SU-DHL-6 (cell line): Measurements from ENCODE around the gene CLEC1A.

Source experiments
- EZH2phosphoT487 ChIP-seq: fragments of 200-600 bp; sonication (generic), shearing (Covaris generic); conservative IDR thresholded peaks from 2 replicates; pipeline ENCODE4 v1.6.1; 2018; ENCODE audit warnings: mild to moderate bottlenecking, antibody characterized with exemption, low read length, moderate library complexity, mixed read lengths
- TF ChIP-seq, protein P1 (sequence below): fragments of 200-600 bp; sonication (generic); IDR thresholded peaks from one replicate; pipeline ENCODE4 v1.5.1; 2017; ENCODE audit warnings: antibody characterized with exemption, mild to moderate bottlenecking, low read length, moderate library complexity; ENCODE audit not compliant: insufficient read depth, poor library complexity, severe bottlenecking

DNA sequence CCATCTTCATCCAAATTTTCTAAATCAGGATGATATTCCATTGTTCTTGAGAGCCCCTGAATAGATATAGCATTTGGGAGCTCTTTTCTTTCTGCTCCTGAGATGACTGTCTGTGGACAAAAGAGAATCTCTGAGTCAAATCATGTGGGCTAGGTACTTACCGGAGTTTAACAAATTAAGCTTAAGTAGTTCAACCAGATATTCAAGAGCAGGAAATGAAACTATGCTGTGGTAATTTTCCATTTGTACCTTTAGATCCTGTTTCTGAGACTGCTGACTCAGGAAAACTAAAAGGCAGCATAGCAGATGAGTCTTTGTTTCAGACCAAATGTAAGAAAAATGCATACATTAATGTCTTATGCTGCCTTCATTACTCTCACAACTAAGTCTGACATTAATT, 31.3 kb upstream of the CLEC1A start, which contains the start of gene CLEC7A:
- TF ChIP-seq, protein P1, sequence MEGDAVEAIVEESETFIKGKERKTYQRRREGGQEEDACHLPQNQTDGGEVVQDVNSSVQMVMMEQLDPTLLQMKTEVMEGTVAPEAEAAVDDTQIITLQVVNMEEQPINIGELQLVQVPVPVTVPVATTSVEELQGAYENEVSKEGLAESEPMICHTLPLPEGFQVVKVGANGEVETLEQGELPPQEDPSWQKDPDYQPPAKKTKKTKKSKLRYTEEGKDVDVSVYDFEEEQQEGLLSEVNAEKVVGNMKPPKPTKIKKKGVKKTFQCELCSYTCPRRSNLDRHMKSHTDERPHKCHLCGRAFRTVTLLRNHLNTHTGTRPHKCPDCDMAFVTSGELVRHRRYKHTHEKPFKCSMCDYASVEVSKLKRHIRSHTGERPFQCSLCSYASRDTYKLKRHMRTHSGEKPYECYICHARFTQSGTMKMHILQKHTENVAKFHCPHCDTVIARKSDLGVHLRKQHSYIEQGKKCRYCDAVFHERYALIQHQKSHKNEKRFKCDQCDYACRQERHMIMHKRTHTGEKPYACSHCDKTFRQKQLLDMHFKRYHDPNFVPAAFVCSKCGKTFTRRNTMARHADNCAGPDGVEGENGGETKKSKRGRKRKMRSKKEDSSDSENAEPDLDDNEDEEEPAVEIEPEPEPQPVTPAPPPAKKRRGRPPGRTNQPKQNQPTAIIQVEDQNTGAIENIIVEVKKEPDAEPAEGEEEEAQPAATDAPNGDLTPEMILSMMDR = no peak
- no peak for TF ChIP-seq EZH2phosphoT487
